ENCODE measurements around the gene TCL1A.

The TCL1A gene

DNA sequence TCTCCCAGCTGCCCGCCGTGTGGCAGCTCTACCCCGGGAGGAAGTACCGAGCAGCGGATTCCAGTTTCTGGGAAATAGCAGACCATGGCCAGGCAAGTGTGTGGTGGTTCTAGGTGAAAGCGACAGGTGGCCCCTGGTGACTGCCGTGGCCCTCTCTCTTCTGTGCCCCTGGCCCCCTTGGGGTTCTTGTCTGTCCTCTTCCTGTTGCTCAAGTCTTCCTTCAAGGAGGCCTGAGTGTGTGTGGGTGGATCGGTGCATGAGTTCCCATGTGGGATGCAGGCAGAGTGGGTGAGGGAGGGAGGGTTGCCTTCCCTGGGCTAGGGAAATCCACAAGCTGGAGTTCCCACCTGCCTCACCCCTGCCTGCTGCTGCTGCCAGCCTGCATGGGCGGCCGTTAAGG lies 23.1 kb downstream of the TCL1A start:
- no peak for TF ChIP-seq FOXP2 (optimal IDR thresholded peaks at IDR 0.05; ENCODE audit: control extremely low read depth, extremely low read length, insufficient read depth)
- no peak for TF ChIP-seq POLR2AphosphoS5 (IDR thresholded peaks at IDR 0.05; ENCODE audit: borderline replicate concordance, low read depth, low read length)
- Histone ChIP-seq H3K27ac (no peak overlapping the region), H3K4me3 (no peak overlapping the region), H3K36me3 (ENCODE audit: insufficient read depth, low read length) (no peaks in the 10 kb centered on the region), H3K9me3 (ENCODE audit: low read depth, low read length) (no peaks in the 10 kb centered on the region), H3K9ac (ENCODE audit: insufficient read length) (no peak overlapping the region)
- DNase-seq (ENCODE audit: low read depth, low spot score) = no peak

DNA sequence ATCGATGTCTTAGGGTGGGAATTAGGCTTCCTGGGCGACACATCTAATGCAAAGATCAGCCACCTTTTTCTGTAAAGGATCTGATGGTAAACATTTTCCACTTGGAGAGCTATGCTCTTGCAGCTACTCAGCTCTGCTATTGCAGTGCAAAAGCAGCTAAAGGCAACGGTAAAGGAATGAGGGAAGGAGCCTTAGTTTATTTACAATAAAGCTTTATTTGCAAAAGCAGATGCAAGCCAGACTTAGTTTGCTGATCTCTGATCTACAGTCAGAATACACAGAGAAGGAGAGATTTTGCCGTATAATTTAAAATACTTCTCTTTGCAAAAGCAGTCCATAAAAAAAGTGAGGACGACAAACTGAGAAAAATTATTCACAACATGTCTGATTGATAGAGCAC lies 24.5 kb downstream of the TCL1A start:
- no peaks in the 10 kb centered on the region for H3K9me3 ChIP-seq (ENCODE audit: low read depth, low read length)
- no peak overlapping the region for H3K27ac ChIP-seq
- H3K9ac ChIP-seq (ENCODE audit: insufficient read length) = no peak overlapping the region
- DNase-seq (ENCODE audit: low read depth, low spot score) = no peak
- H3K4me3 ChIP-seq = no peak overlapping the region
- H3K36me3 ChIP-seq (ENCODE audit: insufficient read depth, low read length) = no peaks in the 10 kb centered on the region
- TF ChIP-seq FOXP2 (optimal IDR thresholded peaks at IDR 0.05; ENCODE audit: control extremely low read depth, extremely low read length, insufficient read depth) = no peak
- no peak for TF ChIP-seq EZH2 (IDR thresholded peaks at IDR 0.05)
- no peak for TF ChIP-seq POLR2AphosphoS5 (IDR thresholded peaks at IDR 0.05; ENCODE audit: borderline replicate concordance, low read depth, low read length)

DNA sequence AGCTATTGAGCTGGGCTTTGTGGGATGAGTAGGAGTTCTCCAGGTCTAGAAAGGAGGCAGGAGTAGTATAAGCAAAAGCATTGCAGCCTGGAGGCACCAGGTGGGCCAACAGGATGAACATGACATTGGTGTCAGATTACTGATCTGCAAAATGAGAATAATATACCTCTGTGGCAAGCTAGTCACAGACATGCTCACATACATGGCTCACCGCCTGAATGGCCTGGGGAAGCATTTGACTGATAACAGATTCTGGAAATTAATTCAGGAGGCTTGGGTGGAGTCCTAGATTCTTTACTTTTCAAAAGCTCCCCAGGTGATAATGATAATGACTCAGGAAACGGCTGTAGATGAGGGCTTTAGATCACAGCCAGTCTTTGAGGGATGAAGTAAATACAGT lies 27.0 kb downstream of the TCL1A start:
- no peak for DNase-seq (ENCODE audit: low read depth, low spot score)
- no peak overlapping the region for H3K27ac ChIP-seq
- H3K4me3 ChIP-seq = no peak overlapping the region
- no peaks in the 10 kb centered on the region for H3K9me3 ChIP-seq (ENCODE audit: low read depth, low read length)
- TF ChIP-seq EZH2 (IDR thresholded peaks at IDR 0.05) (no peak), POLR2AphosphoS5 (IDR thresholded peaks at IDR 0.05; ENCODE audit: borderline replicate concordance, low read depth, low read length) (no peak), FOXP2 (optimal IDR thresholded peaks at IDR 0.05; ENCODE audit: control extremely low read depth, extremely low read length, insufficient read depth) (no peak)
- no peaks in the 10 kb centered on the region for H3K36me3 ChIP-seq (ENCODE audit: insufficient read depth, low read length)
- no peak overlapping the region for H3K9ac ChIP-seq (ENCODE audit: insufficient read length)

DNA sequence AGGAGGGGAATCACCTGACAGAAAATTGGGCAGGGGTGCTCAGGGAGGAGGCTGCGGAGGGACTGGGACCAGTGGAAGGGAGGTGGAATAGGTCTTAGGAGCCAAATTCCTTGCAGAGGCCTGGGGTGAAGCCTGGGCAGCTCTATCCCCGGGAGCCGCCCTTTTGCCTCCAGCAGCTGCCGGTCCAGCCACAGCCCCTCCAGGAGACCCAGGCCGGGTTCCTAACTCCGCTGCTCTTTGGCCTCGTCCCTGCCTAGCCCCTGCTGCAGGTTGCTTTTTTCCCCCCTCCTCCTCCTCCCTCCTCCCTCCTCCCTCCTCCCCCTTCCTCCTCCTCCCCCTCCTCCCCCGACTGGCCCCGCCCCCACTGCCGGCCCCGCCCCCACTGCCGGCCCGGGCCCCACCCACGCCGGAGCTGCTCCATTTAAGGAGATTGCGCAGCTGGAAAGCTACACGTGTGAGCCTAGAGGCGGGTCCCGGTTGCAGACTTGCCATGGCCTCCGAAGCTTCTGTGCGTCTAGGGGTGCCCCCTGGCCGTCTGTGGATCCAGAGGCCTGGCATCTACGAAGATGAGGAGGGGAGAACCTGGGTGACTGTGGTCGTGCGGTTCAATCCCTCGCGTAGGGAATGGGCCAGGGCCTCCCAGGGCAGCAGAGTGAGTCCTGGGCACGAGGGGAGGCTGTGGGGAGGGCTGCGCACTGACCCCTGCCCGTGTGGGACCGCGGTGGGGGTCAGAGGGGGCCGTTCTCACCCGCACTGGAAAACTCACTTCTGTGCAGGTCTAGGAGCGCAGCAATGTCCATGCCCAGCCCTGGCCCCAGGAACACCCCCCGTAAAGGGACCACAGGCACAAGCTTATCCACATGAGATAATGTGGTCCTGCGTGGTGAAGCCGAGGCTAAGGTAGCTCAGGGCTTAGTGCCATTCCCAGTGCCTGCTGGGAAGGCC lies 27.7 kb downstream of the TCL1A start, which contains the start of gene TCL1B:
Gene TCL1B (plus strand): TSS at position 449 of the 945 bp plus-strand sequence. CDS start 42 bp downstream, at position 491.
- no peak within 1 kb of the TSS for H3K4me3 ChIP-seq

DNA sequence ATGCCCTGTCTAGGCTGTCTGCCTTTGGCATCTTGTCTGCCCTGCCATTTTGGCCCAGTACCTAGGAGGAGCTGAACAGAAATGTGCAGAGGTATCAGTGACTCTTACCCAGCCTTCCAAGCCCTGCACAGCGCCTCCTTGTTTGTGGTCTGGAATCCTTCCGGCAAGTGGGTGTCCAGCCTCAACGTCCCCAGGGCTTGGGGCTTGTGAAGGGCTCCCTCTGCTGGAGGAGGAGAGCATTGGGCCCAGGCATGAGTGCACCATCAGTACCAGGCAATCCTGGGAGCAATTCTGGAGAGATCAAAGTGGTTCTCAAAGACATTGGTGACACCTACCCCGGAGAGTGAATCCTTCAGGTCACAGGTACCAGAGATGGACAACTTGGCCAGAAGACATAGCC lies 30.1 kb downstream of the TCL1A start:
- Histone ChIP-seq H3K27ac (no peak overlapping the region), H3K9me3 (ENCODE audit: low read depth, low read length) (no peaks in the 10 kb centered on the region), H3K36me3 (ENCODE audit: insufficient read depth, low read length) (no peaks in the 10 kb centered on the region), H3K9ac (ENCODE audit: insufficient read length) (no peak overlapping the region), H3K4me3 (no peak overlapping the region)
- TF ChIP-seq FOXP2 (optimal IDR thresholded peaks at IDR 0.05; ENCODE audit: control extremely low read depth, extremely low read length, insufficient read depth) (no peak), EZH2 (IDR thresholded peaks at IDR 0.05) (no peak), POLR2AphosphoS5 (IDR thresholded peaks at IDR 0.05; ENCODE audit: borderline replicate concordance, low read depth, low read length) (no peak)
- DNase-seq (ENCODE audit: low read depth, low spot score) = no peak

More for the DNA sequence above, 27.7 kb downstream of the TCL1A start, which contains the start of gene TCL1B:
- Histone ChIP-seq H3K27ac (no peak within 1 kb of the TSS), H3K36me3 (ENCODE audit: insufficient read depth, low read length) (no peaks in the 10 kb centered on the region), H3K9ac (ENCODE audit: insufficient read length) (no peak within 1 kb of the TSS), H3K9me3 (ENCODE audit: low read depth, low read length) (no peaks in the 10 kb centered on the region)
- DNase-seq (ENCODE audit: low read depth, low spot score) = no peak
- TF ChIP-seq EZH2 (IDR thresholded peaks at IDR 0.05) (no peak), FOXP2 (optimal IDR thresholded peaks at IDR 0.05; ENCODE audit: control extremely low read depth, extremely low read length, insufficient read depth) (no peak), POLR2AphosphoS5 (IDR thresholded peaks at IDR 0.05; ENCODE audit: borderline replicate concordance, low read depth, low read length) (no peak)

DNA sequence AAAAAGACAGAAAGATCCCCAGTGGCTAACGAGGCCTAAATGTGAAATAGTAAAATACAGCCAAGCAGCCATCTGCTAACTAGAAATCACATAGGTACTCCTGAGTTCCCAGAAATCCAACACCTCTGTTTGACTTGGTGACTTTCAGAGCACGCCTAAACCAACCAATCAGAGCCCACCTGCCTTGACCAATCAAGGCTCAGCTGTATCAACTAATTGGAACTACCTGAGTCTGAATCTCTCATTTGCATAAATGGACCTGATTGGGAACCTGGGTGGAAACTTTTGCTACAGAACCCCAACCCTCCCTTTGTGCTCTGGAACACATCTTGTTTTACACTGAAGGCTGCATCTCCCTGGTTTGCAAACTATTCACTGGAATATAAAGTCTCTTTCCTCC lies 32.8 kb downstream of the TCL1A start:
- Histone ChIP-seq H3K36me3 (ENCODE audit: insufficient read depth, low read length) (no peaks in the 10 kb centered on the region), H3K27ac (no peak overlapping the region), H3K9me3 (ENCODE audit: low read depth, low read length) (no peaks in the 10 kb centered on the region), H3K9ac (ENCODE audit: insufficient read length) (no peak overlapping the region), H3K4me3 (no peak overlapping the region)
- TF ChIP-seq POLR2AphosphoS5 (IDR thresholded peaks at IDR 0.05; ENCODE audit: borderline replicate concordance, low read depth, low read length) (no peak), EZH2 (IDR thresholded peaks at IDR 0.05) (no peak), FOXP2 (optimal IDR thresholded peaks at IDR 0.05; ENCODE audit: control extremely low read depth, extremely low read length, insufficient read depth) (no peak)
- DNase-seq (ENCODE audit: low read depth, low spot score) = no peak

DNA sequence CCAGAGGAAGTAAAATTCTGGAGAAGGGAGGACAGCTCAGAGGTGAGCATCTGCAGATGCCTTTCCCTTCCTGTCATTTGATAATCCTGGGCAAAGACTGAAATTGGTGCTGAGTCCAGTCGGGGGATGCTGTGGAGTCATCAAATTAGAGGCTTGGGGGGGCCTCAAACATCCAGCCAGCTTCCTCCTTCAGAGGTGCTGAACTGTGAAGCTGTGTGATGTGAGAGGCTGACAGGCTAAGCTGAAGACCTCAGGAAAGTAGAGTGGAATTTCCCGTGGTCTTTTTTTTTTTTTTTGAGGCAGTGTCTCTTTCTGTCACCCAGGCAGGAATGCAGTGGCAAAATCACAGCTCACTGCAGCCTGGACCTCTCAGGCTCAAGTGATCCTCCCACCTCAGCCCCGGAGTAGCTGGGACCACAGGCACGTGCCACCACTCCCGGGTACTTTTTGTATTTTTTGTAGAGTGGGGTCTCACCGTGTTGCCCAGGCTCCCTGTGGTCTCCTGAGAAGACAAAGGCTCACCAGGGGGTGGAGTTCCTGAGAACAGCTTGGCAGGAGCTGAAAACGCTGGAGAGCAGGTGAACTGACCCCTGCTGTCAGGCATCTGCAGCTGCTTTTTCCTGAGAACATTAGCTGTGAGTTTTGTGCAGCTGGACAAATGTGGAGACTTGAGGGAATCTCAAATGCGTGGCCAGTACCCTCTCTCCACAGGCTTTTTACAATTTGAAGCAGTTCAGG lies 33.8 kb downstream of the TCL1A start:
- Histone ChIP-seq H3K36me3 (ENCODE audit: insufficient read depth, low read length) (no peaks in the 10 kb centered on the region), H3K4me3 (no peak overlapping the region), H3K9ac (ENCODE audit: insufficient read length) (no peak overlapping the region), H3K9me3 (ENCODE audit: low read depth, low read length) (no peaks in the 10 kb centered on the region), H3K27ac (no peak overlapping the region)
- TF ChIP-seq EZH2 (IDR thresholded peaks at IDR 0.05) (no peak), FOXP2 (optimal IDR thresholded peaks at IDR 0.05; ENCODE audit: control extremely low read depth, extremely low read length, insufficient read depth) (no peak), POLR2AphosphoS5 (IDR thresholded peaks at IDR 0.05; ENCODE audit: borderline replicate concordance, low read depth, low read length) (no peak)
- DNase-seq (ENCODE audit: low read depth, low spot score) = no peak

DNA sequence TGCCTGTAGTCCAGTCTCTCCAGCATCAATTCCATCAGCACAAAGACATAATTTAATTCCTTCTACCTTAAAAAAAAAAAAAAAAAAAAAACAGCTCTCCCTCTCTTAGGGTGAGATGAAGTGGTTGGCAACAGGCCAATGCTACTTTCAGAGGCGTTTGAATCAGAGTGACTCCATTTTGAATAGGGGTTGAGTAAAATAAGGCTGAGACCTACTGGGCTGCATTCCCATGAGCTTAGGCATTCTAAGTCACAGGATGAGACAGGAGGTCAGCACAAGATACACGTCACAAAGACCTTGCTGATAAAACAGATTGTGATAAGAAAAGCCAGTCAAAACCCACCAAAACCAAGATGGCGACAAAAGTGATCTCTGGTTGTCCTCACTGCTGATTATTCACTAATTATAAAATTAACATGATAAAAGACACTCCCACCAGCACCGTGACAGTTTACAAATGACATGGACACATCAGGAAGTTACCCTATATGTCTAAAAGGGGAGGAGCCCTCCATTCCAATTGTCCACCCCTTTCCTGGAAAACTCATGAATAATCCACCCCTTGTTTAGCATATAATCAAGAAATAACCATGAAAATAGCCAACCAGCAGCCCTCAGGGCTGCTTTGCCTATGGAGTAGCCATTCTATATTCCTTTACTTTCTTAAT lies 34.6 kb downstream of the TCL1A start:
- Histone ChIP-seq H3K9me3 (ENCODE audit: low read depth, low read length) (no peaks in the 10 kb centered on the region), H3K9ac (ENCODE audit: insufficient read length) (no peak overlapping the region), H3K36me3 (ENCODE audit: insufficient read depth, low read length) (no peaks in the 10 kb centered on the region), H3K4me3 (no peak overlapping the region), H3K27ac (no peak overlapping the region)
- TF ChIP-seq FOXP2 (optimal IDR thresholded peaks at IDR 0.05; ENCODE audit: control extremely low read depth, extremely low read length, insufficient read depth) = no peak
- no peak for TF ChIP-seq POLR2AphosphoS5 (IDR thresholded peaks at IDR 0.05; ENCODE audit: borderline replicate concordance, low read depth, low read length)
- no peak for TF ChIP-seq EZH2 (IDR thresholded peaks at IDR 0.05)
- no peak for DNase-seq (ENCODE audit: low read depth, low spot score)
